NCI-H510A treated with DMSO at 0.1 percent for 48 hours (cell line): ENCODE measurements around the gene DNER.
"Not testable (repeated sequence)": the region's sequence is repeated elsewhere in the genome, so short reads cannot be mapped to it uniquely, and the experiment has no call there.

Experiments used
- DNase-seq: peaks from one replicate; lab custom pipeline; 2025; lab: John Stamatoyannopoulos, UW

The DNER gene

DNA sequence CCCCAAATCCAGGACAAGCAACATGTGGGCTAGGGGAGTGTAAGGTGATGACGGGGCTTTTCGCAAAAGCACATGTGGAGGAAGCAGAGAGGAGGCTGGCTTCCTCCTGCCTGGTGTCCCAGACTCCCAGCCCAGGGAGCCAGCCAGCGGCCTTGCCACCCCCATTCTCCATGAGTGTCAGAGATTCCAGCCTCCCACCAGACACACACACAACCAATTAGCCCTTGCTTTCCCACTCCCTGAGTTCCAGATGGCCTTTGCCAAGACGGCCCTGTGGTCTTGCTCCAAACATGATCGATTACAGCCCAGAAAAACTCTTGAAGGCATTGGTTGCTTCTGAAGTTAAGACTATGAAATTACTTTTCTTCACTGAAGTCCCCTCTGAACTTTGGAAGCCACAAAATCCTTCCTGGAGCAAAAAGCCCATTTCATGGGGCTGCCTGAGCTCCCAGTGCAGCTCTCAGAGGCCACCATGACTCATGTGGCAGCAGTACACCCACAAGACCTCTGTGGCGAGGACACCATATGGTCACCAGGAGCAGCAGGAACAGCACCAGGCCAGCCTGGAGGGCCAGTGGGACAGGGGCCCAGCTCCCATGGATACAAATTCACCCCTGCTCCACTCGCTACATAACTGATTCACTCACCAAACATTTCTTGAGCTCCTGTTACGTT lies 374.1 kb downstream of the DNER start:
- DNase-seq = no peak

DNA sequence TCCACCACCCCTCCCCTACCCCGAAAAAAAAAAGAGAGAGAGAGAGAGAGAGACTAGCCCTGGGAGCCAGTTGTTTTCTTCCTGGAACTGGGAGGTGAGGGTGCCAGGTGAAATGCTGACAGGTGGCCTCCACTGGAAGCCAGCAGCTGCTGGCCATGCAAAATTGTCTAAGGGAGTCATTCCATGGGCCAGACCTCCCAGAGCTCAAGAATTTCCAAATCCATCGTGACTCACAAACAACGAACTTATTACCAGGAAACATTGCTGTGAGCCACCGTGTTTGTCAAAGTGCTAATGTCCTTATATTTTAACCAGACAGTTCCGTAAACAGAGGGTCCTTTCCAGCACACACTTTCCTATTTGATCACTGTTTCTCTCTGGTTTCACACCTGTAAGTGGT lies 374.7 kb downstream of the DNER start:
- DNase-seq = no peak

DNA sequence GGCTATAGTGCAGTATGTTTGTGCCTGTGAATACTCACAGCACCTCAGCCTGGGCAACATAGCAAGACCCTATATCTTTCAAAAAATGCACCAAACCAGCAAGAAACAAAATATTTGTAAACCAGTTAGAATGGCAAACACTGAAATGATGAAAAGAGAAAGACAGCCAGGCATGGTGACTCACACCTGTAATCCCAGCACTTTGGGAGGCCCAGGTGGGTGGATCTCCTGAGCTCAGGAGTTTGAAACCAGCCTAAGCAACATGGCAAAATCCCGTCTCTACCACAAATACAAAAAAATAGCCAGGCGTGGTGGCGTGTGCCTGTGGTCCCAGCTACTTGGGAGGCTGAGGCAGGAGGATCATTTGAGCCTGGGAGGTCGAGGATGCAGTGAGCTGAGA lies 375.2 kb downstream of the DNER start:
- DNase-seq = not testable (repeated sequence)

DNA sequence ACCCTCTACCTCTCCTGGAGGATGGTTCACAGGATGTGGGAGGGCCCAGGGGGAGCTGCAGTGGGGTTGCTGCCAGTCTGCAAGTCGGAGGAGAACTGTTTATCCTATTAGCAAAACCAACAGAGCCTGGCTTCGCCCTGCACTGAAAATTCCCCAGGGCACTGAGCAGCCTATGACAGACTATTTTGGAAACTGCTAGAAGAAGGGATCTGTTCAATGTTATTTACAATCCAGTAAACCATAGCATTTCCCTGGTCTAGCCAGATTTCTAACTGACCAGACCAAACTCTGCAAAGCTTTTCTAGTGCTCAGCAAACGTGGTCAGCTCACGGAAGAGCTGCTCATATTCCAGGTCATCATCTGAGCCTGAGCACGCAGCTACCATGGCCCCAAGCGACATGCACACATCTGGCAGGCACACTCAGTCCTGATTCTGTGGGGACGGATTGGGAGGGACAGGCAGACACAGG lies 378.4 kb downstream of the DNER start:
- peak; percentile 16 for DNase-seq

- DNase-seq = no peak
These were observed 379.0 kb downstream of the DNER start for GRCh38 chr2:229335330-229335729.

DNA sequence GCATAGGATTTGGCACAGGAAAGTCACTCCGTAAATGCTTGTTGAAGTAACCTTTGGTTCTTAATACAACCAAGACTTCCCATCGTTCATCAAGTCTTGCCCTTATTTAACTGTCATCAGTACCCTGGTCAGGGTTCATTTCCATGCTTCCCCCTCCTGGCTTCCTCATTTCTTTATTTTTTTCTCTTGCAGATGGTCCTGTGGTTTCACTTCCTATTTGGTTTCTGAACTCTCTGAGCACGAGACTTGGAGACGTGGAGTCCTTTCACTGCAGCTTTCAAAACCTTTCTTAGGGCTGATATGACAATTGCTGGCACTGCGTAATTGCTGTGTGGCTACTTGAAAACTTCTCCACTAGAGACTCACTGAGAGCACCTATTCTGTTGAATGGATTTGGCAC lies 383.4 kb downstream of the DNER start:
- no peak for DNase-seq

- DNase-seq = no peak
These were observed 394.8 kb downstream of the DNER start for GRCh38 chr2:229319558-229319957.

GRCh38 chr2:229314117-229314516 lies 400.2 kb downstream of the DNER start:
- no peak for DNase-seq

- no peak for DNase-seq
These were observed 400.8 kb downstream of the DNER start for GRCh38 chr2:229313591-229313990.
